ENCODE data around the gene LUC7L3.

The LUC7L3 gene

GRCh38 chr17:50683434-50684287 is 35.7 kb upstream of the LUC7L3 start:
- H3K27ac Mint-ChIP-seq = no peak overlapping the region
- peaks cover 4% of the 10 kb centered on the region for H3K4me1 Mint-ChIP-seq
- no peak for ATAC-seq
- no peak overlapping the region for H3K4me3 Mint-ChIP-seq
- no peak for DNase-seq
- H3K27me3 Mint-ChIP-seq = peaks cover 12% of the 10 kb centered on the region
- no peaks in the 10 kb centered on the region for H3K9me3 Mint-ChIP-seq
- H3K36me3 Mint-ChIP-seq (ENCODE audit: low read depth) = no peaks in the 10 kb centered on the region

- Mint-ChIP-seq H3K4me3 (no peak overlapping the region), H3K36me3 (ENCODE audit: low read depth) (no peaks in the 10 kb centered on the region), H3K9me3 (no peaks in the 10 kb centered on the region), H3K27me3 (peaks cover 12% of the 10 kb centered on the region), H3K4me1 (peaks cover 4% of the 10 kb centered on the region), H3K27ac (no peak overlapping the region)
- ATAC-seq (no peak), DNase-seq (no peak)
These were observed 35.2 kb upstream of the LUC7L3 start for GRCh38 chr17:50684288-50684611.

- DNase-seq (no peak), ATAC-seq (no peak)
- H3K36me3 Mint-ChIP-seq (ENCODE audit: low read depth) = no peaks in the 10 kb centered on the region
- H3K4me3 Mint-ChIP-seq = no peak overlapping the region
- no peak overlapping the region for H3K27ac Mint-ChIP-seq
- H3K9me3 Mint-ChIP-seq = no peaks in the 10 kb centered on the region
- peaks cover 12% of the 10 kb centered on the region for H3K27me3 Mint-ChIP-seq
- H3K4me1 Mint-ChIP-seq = peaks cover 4% of the 10 kb centered on the region
These were observed 34.6 kb upstream of the LUC7L3 start for GRCh38 chr17:50684612-50685333.

GRCh38 chr17:50685334-50685665 is 34.1 kb upstream of the LUC7L3 start:
- no peak overlapping the region for H3K4me3 Mint-ChIP-seq
- H3K4me1 Mint-ChIP-seq = peaks cover 4% of the 10 kb centered on the region
- H3K36me3 Mint-ChIP-seq (ENCODE audit: low read depth) = no peaks in the 10 kb centered on the region

GRCh38 chr17:50685691-50686493 is 33.5 kb upstream of the LUC7L3 start:
- H3K4me1 Mint-ChIP-seq = peaks cover 4% of the 10 kb centered on the region
- H3K4me3 Mint-ChIP-seq = no peak overlapping the region
- H3K36me3 Mint-ChIP-seq (ENCODE audit: low read depth) = no peaks in the 10 kb centered on the region
- peaks cover 9% of the 10 kb centered on the region for H3K27me3 Mint-ChIP-seq
- DNase-seq (no peak), ATAC-seq (no peak)
- H3K9me3 Mint-ChIP-seq = no peaks in the 10 kb centered on the region
- no peak overlapping the region for H3K27ac Mint-ChIP-seq

More at GRCh38 chr17:50685334-50685665, 34.1 kb upstream of the LUC7L3 start:
- peaks cover 12% of the 10 kb centered on the region for H3K27me3 Mint-ChIP-seq
- no peak overlapping the region for H3K27ac Mint-ChIP-seq
- DNase-seq = no peak
- ATAC-seq = no peak
- no peaks in the 10 kb centered on the region for H3K9me3 Mint-ChIP-seq

GRCh38 chr17:50686494-50687199 is 32.8 kb upstream of the LUC7L3 start:
- H3K4me1 Mint-ChIP-seq = no peaks in the 10 kb centered on the region
- DNase-seq = no peak
- H3K4me3 Mint-ChIP-seq = no peak overlapping the region
- no peaks in the 10 kb centered on the region for H3K9me3 Mint-ChIP-seq
- H3K27me3 Mint-ChIP-seq = peaks cover 3% of the 10 kb centered on the region
- ATAC-seq = no peak
- no peak overlapping the region for H3K27ac Mint-ChIP-seq
- H3K36me3 Mint-ChIP-seq (ENCODE audit: low read depth) = no peaks in the 10 kb centered on the region

GRCh38 chr17:50687200-50688066 is 32.0 kb upstream of the LUC7L3 start:
- no peak overlapping the region for H3K27ac Mint-ChIP-seq
- H3K4me1 Mint-ChIP-seq = no peaks in the 10 kb centered on the region

GRCh38 chr17:50688245-50688644 is 31.2 kb upstream of the LUC7L3 start:
- Mint-ChIP-seq H3K36me3 (ENCODE audit: low read depth) (no peaks in the 10 kb centered on the region), H3K4me1 (no peaks in the 10 kb centered on the region), H3K9me3 (no peaks in the 10 kb centered on the region), H3K27me3 (no peaks in the 10 kb centered on the region), H3K4me3 (no peak overlapping the region), H3K27ac (no peak overlapping the region)
- no peak for ATAC-seq
- no peak for DNase-seq

More at GRCh38 chr17:50687200-50688066, 32.0 kb upstream of the LUC7L3 start:
- Mint-ChIP-seq H3K4me3 (no peak overlapping the region), H3K36me3 (ENCODE audit: low read depth) (no peaks in the 10 kb centered on the region), H3K27me3 (peaks cover 2% of the 10 kb centered on the region), H3K9me3 (no peaks in the 10 kb centered on the region)
- DNase-seq (no peak), ATAC-seq (no peak)

- no peaks in the 10 kb centered on the region for H3K27me3 Mint-ChIP-seq
- ATAC-seq (no peak), DNase-seq (no peak)
- peaks cover 1% of the 10 kb centered on the region for H3K36me3 Mint-ChIP-seq (ENCODE audit: low read depth)
- no peak overlapping the region for H3K4me3 Mint-ChIP-seq
- H3K4me1 Mint-ChIP-seq = no peaks in the 10 kb centered on the region
- no peaks in the 10 kb centered on the region for H3K9me3 Mint-ChIP-seq
- H3K27ac Mint-ChIP-seq = no peak overlapping the region
These were observed 30.2 kb upstream of the LUC7L3 start for GRCh38 chr17:50689251-50689650.

- DNase-seq = no peak
- peaks cover 7% of the 10 kb centered on the region for H3K36me3 Mint-ChIP-seq (ENCODE audit: low read depth)
- H3K4me3 Mint-ChIP-seq = no peak overlapping the region
- H3K27me3 Mint-ChIP-seq = no peaks in the 10 kb centered on the region
- no peak overlapping the region for H3K27ac Mint-ChIP-seq
- no peaks in the 10 kb centered on the region for H3K4me1 Mint-ChIP-seq
- H3K9me3 Mint-ChIP-seq = no peaks in the 10 kb centered on the region
- ATAC-seq = no peak
These were observed 29.2 kb upstream of the LUC7L3 start for GRCh38 chr17:50689956-50690886.

- no peaks in the 10 kb centered on the region for H3K9me3 Mint-ChIP-seq
These were observed 28.4 kb upstream of the LUC7L3 start for GRCh38 chr17:50690887-50691549.

GRCh38 chr17:50691550-50692447 is 27.6 kb upstream of the LUC7L3 start:
- no peaks in the 10 kb centered on the region for H3K4me1 Mint-ChIP-seq
- no peaks in the 10 kb centered on the region for H3K9me3 Mint-ChIP-seq
- H3K36me3 Mint-ChIP-seq (ENCODE audit: low read depth) = peaks cover 17% of the 10 kb centered on the region
- no peaks in the 10 kb centered on the region for H3K27me3 Mint-ChIP-seq
- DNase-seq = no peak
- no peak overlapping the region for H3K4me3 Mint-ChIP-seq
- H3K27ac Mint-ChIP-seq = no peak overlapping the region
- ATAC-seq = no peak

More at GRCh38 chr17:50690887-50691549, 28.4 kb upstream of the LUC7L3 start:
- Mint-ChIP-seq H3K27me3 (no peaks in the 10 kb centered on the region), H3K4me3 (no peak overlapping the region), H3K36me3 (ENCODE audit: low read depth) (peaks cover 11% of the 10 kb centered on the region), H3K4me1 (no peaks in the 10 kb centered on the region), H3K27ac (no peak overlapping the region)
- DNase-seq (no peak), ATAC-seq (no peak)
